Embryonic facial prominence (tissue), 1 donor: Measurements from ENCODE around the gene OSBP.
"Not testable (repeated sequence)": the region's sequence is repeated elsewhere in the genome, so short reads cannot be mapped to it uniquely, and the experiment has no call there.

Experiments
- DNase-seq: peaks from one replicate; pipeline ENCODE4 v3.0.0-alpha.2; 2016; ENCODE audit errors: extremely low spot score

Gene OSBP

DNA sequence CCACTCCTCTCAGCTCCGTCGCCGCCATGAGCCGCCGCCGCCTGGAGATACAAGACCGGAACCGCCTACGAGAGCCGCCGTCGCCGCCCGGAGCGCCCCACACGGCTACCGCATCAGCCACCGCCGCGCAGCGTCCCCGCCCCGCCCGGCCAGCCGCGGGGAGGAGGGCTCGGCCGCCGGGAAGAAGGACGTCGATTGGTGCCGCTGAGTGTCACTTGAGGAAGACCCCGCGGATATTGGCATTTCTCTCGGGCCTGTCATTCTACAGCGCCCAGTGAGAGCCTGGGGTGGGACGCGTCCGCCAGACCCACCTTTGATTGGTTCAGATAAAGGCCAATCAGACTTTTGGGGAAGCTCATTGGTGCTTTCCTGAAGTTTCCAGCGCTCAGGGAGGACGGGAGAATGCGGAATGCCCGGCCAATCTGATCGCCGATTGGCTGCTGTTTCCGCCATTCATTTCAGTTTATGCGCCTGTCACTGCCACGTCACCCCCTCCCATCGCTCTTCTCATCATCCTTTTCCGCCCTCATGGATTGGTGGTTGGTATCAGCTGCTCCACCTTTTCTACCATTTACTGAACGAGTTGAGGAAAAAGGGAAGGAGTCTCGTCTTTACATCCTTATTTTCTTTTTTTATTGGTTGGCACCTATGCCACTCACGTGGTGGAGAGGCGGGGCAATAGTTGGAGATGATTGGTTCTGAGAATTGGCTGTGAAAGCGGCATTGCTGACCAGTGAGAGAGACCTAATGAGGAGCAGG lies at the start of gene OSBP:
OSBP (minus strand) TSS at position 138 of the 759 bp plus-strand sequence; CDS start at position 28, 110 bp downstream.
- peak; percentile 100 for DNase-seq

GRCh38 chr11:59660621-59661020 lies 45.0 kb upstream of the OSBP start:
- no peak for DNase-seq

DNA sequence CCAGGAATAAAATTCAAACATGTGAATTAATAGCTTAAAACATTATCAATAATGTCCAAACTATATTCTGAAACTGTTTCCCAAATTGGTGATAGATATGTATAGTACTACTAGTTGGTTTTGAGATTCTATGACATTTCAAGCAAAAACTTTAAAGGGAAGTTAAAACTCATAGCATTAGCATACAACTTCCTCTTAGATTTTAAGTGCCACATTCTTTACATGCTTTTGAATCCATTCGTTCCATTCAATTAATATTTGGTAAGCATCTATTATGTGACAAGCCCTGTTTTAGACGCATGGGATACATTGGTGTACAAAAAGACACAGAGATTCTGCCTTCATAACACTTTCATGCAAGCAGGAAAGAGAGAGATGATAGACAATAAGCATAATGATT lies 44.4 kb upstream of the OSBP start:
- no peak for DNase-seq

DNA sequence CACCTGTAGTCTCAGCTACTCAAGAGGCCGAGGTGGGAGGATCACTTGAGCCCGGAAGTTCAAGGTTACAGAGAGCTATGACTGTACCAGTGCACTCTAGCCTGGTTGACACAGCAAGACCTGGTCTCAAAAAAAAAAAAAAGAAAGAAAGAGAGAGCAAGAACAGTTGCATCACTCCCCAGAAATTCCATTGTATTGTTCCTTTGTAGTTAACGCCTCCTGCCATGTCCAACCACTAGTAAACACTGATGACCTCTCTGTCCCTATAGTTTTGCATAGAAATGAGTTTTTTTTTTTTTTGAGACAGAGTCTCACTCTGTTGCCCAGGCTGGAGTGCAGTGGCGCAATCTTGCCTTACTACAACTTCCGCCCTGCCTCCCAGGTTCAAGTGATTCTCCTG lies 42.5 kb upstream of the OSBP start:
- no peak for DNase-seq

- DNase-seq, result no peak
Measured at GRCh38 chr11:59654893-59655292, 39.3 kb upstream of the OSBP start.

DNA sequence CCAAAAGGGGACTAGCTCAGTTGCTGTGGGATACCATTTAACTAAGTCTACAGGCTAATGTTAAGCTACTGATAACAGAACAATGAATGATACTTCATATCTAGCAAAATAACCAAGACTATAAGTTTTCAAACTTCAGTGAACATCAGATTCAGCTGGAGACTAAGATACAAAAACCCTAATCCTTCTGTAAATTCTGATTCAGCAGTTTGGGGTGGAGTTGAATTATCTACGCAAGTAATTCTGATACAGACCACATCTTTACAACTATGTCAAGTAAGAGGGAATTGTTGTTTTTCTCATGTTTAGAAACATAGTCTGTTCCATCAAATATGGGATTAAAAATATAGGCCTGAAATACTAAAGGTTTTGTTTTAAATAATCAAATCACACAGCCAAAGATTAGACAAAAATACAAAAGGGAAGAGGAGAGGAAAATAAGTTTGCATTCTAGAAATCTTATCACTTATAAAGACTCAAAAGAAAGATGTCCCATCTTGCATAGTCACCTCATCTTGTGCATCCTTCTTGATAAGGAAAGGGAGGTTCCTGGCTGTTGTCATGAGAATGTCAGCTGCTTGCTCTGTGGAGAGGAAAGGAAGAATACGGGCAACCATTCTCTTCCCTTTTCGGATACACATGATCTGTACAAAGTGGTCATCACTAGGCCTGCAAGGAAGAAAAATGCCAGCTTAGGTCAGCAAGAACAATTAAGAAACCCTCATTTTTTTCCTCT lies 31.8 kb upstream of the OSBP start:
- DNase-seq, result no peak

DNA sequence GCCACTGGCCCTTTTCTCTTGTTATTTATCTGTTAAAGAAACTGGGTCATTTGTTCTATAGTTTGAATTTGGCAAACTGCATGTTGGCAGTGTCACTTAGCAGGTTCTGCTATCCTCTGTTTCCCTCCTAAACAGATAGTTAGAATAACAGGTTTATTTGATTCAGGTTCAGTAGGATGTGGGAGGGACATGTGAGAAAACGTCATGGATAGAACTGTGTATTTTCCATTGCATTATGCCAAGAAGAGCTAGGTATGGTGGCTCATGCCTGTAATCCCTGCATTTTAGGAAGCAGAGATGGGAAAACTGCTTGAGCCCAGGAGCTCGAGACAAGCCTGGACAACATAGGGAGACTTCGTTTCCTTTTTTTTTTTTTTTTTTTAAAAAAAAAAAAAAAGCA lies 29.0 kb upstream of the OSBP start:
- no peak for DNase-seq

DNA sequence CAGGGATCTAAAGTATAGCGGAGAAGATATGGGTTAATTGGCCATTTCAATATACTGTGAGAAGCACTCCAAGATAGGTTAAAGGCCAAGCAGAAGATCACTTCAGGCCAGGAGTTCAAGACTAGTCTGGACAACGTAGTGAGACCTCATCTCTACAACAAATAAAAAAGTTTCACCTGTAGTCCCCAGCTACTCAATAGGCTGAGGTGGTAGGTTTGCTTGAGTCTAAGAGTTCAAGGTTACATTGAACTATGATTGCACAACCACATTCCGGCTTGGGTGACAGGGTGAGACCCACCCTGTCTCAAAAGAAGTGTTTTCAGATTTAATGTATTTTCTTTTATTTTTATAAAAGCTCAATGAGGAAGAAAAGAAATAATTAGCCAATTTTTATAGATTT lies 27.8 kb upstream of the OSBP start:
- DNase-seq, result no peak

GRCh38 chr11:59641156-59641555 lies 25.6 kb upstream of the OSBP start:
- DNase-seq, result no peak

GRCh38 chr11:59630493-59630892 lies 14.9 kb upstream of the OSBP start:
- no peak for DNase-seq

DNA sequence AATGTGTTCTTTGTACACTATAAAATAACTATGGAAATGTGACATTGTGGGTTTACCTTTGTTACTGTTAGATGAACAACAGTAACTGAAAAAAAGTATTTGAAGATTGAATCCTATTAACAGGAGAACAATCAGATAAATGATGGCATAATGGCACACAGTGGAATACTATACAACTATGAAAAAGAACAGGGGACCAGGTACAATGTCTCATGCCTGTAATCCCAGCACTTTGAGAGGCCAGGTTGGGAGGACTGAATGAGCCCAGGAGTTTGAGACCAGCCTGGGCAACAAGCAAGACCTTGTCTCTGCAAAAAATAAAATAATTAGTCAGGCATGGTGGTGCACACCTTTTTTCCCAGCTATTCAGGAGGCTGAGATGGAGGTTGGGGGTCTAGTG lies 14.4 kb upstream of the OSBP start:
- no peak for DNase-seq

DNA sequence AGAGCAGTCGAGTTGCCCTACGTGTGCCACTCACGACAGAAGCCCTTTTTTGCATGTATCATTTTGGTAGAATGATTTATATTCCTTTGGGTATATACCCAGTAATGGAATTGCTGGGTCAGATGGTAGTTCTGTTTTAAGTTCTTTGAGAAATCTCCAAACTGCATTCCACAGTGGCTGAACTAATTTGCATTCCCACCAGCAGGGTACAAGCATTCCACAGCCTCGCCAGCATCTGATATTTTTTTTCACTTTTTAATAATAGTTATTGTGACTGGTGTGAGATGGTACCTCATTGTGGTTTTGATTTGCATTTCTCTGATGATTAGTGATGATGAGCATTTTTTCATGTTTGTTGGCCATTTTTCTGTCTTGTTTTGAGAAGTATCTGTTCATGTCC lies 11.4 kb upstream of the OSBP start:
- DNase-seq, result not testable (repeated sequence)

DNA sequence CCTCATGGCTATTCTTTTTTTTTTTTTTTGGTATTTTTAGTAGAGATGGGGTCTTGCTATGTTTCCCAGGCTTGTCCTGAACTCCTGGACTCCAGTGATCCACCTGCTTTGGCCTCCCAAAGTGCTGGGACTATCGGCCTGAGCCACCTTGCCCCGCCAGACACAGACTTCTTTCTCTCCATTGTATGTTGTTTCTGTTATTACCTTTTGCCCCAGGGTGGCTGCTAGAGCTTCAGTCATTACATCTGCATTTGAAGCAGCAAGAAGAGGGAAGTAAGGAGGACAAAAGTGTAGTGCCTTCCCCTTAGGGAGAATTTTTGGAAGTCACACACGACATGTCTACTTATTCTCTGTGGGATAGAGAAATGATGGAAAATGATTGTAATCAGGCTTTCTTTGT lies 10.1 kb upstream of the OSBP start:
- no peak for DNase-seq

GRCh38 chr11:59617876-59618275 lies 2.3 kb upstream of the OSBP start:
- DNase-seq, result no peak

DNA sequence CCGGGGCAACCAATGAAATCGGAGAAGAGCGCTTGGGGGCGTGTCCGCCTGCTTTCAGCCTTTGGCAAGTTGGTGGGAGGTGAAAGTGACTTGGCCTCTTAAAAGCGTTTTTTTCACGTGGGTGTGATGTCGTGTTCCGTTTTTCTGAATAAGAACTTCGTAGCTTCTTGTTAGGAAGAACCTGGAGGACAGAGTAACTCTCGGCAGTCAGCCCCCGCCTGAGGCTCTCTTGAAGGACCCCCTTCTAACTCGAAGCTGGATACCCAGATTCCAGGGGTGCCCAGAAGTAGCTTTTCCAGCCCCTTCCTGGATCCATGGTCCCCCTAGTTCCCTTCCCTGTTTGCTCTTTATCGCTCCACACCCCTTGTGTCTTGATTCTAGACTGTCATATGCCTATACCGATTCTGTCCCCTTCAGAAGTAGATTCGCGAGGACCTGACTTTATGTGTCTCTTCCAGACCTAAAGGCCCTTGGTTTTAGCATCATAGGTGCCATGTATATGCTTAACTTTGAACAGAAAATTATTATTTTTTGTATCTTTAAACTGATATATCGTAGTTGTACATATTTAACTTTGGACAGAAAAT lies 915 bp upstream of the OSBP start:
- peak; percentile 10 for DNase-seq

- DNase-seq, result no peak
Measured at GRCh38 chr11:59615120-59615636, 396 bp downstream of the OSBP start.

- no peak for DNase-seq
Measured at GRCh38 chr11:59614277-59615119, 1.1 kb downstream of the OSBP start.

- no peak for DNase-seq
Measured at GRCh38 chr11:59611570-59612565, 3.7 kb downstream of the OSBP start.

- DNase-seq, result no peak
Measured at GRCh38 chr11:59610289-59610688, 5.3 kb downstream of the OSBP start.

DNA sequence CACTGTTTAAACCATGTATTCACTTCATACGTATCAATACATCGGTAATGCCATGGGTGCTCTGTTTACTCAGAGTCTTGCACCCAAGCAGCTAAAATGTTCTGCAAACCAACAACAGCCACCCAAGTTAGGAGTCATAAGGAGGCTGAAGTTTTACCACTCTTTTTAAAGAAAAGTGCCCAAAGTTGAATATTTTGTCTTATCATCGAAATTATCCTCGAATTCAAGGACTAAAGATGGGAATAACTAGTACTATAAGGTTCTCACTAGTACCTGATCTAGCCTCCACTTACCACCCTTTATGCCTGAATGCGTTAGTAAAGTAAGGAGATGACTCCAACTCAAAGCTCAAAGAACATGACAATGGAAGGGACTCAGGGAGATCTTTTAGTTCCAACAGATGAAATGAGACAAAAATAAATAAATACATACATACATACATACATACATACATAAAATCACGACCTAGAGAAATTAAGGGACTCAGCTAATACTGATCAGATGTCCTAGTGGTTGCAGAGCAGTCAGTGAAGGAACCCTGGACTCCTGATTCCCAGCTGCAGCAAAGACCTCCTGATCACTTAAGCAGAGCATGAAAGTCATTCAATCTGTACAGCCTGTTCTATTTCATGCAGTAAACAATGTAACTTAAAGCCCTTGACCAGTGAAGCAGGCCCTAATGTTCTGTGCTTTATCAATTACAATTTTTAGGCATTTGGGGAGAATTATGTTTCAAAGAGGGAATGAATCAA lies 7.7 kb downstream of the OSBP start:
- no peak for DNase-seq
